Suprapubic skin (tissue), 3 donors: ENCODE results near the gene FNDC11.

Source experiments
- CTCF ChIP-seq, 2 donors: fragments of 200-600 bp in 1 of 2; fragments of 450-650 bp in 1 of 2; sonication (generic) in 1 of 2; IDR thresholded peaks; one replicate each; pipeline ENCODE4 v1.5.1; 2016 to 2019; ENCODE audit warnings: antibody characterized with exemption in 2 of 2, mild to moderate bottlenecking in 1 of 2, moderate library complexity in 1 of 2
- POLR2A ChIP-seq, 2 donors: fragments of 450-650 bp; IDR thresholded peaks; one replicate each; pipeline ENCODE4 v1.6.1; 2017; ENCODE audit warnings: antibody characterized with exemption in 2 of 2, mild to moderate bottlenecking in 2 of 2, moderate library complexity in 2 of 2

GRCh38 chr20:63594043-63594561 is 40.1 kb downstream of the FNDC11 start:
- TF ChIP-seq POLR2A (IDR thresholded peaks at IDR 0.05) (no peak), CTCF (IDR thresholded peaks at IDR 0.05) (no peak)
